Fibroblast of skin of right quadriceps (primary cell): ENCODE measurements around the gene VPS13D.
"Not testable (repeated sequence)": the region's sequence is repeated elsewhere in the genome, so short reads cannot be mapped to it uniquely, and the experiment has no call there.

Experiments
- DNase-seq: peaks from one replicate; pipeline ENCODE4 v3.0.0-alpha.2; 2013

VPS13D gene

DNA sequence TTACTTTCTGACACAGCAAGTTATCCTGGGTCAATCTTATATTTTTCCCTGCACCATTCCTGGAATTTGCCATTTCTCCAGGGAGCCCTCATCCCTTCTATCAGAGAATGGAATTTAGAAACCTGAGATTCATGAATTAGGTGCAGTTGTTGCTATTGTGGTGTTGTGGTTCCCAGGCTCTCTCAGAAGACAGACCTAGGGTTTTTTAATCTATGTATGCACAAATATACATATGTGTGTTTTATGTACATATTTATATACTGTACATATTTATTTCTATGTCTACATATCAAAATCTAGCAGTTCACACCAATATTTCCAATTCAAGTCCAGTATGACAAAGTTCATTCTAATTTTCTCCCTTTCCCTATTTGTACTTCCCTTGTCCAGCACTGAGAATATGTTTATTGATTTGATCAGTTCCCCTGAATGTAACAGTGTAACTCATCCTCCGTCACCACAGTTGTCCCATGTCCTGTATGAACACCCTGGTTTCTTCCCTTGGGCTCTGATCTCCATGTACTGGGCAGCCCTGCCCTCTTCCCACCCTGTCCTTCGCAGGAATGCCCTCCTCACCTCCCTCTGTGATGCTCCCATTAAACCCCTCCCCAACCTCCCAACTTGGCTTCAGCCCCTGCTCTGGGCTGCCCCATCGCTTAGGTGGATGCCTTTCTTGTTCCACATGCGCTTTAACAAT is 145.5 kb downstream of the VPS13D start:
- peak; percentile 6 for DNase-seq

- DNase-seq: no peak
Measured at GRCh38 chr1:12376236-12377045, 146.6 kb downstream of the VPS13D start.

- no peak for DNase-seq
Measured at GRCh38 chr1:12380326-12381249, 150.8 kb downstream of the VPS13D start.

DNA sequence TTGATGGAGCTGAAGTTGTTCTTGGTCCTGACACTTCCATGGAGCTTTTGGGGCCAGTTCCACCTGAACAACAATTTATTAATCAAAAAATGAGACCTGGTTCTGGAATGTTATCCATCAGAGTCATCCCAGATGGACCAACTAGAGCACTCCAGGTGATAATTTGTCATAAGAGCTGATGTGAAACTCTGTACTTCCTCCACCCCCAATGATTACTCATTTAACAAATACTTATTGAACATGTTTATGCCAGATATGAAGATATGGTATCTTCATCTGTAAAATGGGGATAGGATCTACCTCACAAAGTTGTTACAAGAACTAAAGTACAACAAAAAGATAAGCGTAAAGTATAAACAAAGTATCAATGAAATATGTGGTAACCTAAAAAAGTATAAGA is 153.2 kb downstream of the VPS13D start:
- no peak for DNase-seq

GRCh38 chr1:12383786-12384185 is 154.0 kb downstream of the VPS13D start:
- DNase-seq: peak; percentile 54

GRCh38 chr1:12384836-12385456 is 155.1 kb downstream of the VPS13D start:
- DNase-seq: no peak

DNA sequence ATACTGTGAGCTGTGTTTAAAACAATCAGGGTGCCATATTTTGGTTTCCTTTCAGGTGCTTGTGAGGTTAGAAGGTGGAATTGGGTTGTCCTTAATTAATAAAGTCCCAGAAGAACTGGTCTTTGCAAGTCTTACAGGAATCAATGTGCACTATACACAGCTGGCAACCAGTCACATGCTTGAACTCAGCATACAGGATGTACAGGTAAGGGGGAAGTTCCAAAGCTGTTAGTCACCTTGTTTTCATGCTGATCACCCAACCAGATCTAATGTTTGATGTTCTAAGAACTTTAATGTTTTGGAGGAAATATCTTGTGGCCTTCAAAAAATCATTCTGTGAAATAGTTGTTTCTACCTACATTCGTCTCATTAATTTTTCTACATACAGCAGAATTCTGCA is 156.3 kb downstream of the VPS13D start:
- DNase-seq: no peak

- DNase-seq: no peak
Measured at GRCh38 chr1:12387641-12388040, 157.8 kb downstream of the VPS13D start.

- not testable (repeated sequence) for DNase-seq
Measured at GRCh38 chr1:12390296-12390695, 160.5 kb downstream of the VPS13D start.

GRCh38 chr1:12397462-12398450 is 167.9 kb downstream of the VPS13D start:
- no peak for DNase-seq

- no peak for DNase-seq
Measured at GRCh38 chr1:12398479-12398878, 168.6 kb downstream of the VPS13D start.

GRCh38 chr1:12400027-12400693 is 170.3 kb downstream of the VPS13D start:
- DNase-seq: no peak

DNA sequence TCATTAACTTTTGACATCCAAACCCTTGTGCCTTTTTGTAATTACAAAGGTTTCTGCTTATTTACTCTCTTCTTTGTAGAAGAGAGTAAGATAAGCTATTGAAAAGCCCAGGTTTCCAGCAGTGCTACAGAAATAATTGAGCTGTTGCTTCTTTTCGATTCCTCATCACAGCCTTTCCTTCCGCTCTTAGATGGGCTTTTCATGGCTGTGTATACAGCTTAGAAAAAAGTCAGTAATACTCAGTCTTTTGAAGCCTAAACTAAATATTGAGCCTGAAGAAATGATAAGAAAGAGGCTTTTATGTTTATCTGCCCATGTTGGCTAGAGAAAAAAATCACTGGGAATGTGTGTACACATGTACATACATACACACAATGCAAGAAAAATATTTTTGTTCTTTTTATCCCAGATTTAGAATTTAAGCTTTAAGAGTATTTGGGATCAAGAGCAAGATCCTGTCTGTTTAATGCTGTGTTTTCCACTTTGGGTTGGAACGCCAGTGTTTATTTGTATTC is 172.4 kb downstream of the VPS13D start:
- no peak for DNase-seq

GRCh38 chr1:12402842-12403241 is 173.0 kb downstream of the VPS13D start:
- no peak for DNase-seq

- no peak for DNase-seq
Measured at GRCh38 chr1:12404918-12405317, 175.1 kb downstream of the VPS13D start.

DNA sequence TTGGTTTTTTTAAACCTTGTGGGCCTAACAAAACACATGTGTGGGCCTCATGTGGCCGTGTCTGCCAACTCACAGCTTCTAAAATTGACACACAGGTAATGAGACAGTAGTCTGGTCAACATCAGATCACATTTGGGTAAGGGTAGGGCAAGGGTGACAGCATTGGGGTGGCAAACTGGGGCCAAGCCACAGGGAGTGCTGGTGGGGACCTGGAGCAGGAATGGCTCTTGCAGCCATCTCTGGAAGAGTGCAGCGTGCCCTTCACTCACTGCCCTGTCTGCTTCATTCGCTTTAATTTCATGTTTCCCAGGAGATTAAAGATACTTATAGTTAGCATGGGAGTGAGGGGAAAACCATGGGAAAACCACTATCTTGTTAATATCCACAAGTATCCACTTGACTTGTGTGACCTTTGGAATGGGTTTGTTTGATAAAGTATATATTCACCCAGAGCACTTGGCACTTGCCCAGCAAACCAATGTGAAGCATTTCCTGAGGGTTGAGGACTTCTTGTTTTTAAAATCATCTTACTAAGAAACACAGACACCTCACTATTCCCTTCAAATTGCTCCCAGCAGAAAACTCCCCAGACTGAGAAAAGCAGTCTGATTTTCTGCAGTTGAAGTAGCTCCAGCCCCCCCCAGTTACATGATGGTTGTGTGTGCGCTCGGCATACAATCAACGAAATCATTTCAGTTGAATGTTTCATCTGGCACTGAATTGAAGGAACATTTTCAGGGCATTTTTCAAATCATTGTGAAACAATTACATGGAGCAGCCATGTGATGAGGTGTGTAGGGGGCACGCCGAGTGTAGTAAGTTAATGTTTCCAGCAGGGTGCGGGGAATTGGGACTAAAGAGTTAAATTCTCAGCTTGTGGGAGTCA is 175.7 kb downstream of the VPS13D start:
- peak; percentile 58 for DNase-seq

DNA sequence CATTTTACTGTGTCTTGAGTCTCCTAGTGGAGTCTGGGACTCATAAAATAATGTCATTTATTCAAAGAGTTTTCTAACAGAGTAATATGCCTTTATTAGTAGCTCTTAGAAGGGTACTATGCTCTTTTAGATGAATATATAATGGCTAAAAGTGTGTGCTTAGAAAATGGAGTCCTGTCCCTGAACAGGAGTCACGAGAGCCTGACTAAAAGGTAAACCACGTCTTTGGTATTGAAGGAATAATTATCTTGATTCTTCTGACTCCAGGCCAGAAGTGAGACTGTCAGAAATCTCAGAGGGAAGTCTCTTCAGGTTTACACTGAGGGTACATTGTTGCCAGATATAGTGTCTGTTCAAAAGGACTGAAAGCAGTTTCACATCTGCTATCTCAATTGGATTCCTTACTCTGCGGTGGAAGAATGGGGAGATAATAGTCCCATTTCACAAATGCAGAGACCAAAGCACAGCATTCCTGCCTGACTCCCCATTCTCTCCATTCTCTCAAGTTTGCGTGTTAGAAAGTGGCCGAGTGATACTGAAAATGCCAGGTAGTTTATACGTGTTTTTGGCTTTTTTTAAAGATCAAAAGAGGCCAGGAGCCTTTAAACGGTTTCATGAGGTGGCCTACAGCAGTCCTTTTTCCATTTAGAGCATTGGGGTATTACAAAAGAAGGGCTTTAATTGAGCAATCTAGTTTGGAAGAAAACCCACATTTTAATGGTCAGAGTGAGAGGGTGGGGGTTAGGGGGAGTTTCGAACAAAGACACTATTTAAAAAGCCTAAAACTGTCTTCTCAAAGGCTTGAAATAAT is 176.6 kb downstream of the VPS13D start:
- peak; percentile 74 for DNase-seq
